ENCODE measurements around the gene BRS3.

The BRS3 gene

GRCh38 chrX:136453771-136454170, 34.0 kb upstream of the BRS3 start:
- no peak for TF ChIP-seq CTCF (IDR thresholded peaks at IDR 0.05)

GRCh38 chrX:136456133-136456532, 31.6 kb upstream of the BRS3 start:
- no peak for TF ChIP-seq CTCF (IDR thresholded peaks at IDR 0.05)

- no peak for TF ChIP-seq CTCF (IDR thresholded peaks at IDR 0.05)
Measured at GRCh38 chrX:136457303-136457917, 30.3 kb upstream of the BRS3 start.

- no peak for TF ChIP-seq CTCF (IDR thresholded peaks at IDR 0.05)
Measured at GRCh38 chrX:136464589-136464988, 23.2 kb upstream of the BRS3 start.

- no peak for TF ChIP-seq CTCF (IDR thresholded peaks at IDR 0.05)
Measured at GRCh38 chrX:136467303-136467702, 20.4 kb upstream of the BRS3 start.

- TF ChIP-seq CTCF (IDR thresholded peaks at IDR 0.05), result no peak
Measured at GRCh38 chrX:136468391-136469103, 19.2 kb upstream of the BRS3 start.

GRCh38 chrX:136473663-136474062, 14.1 kb upstream of the BRS3 start:
- no peak for TF ChIP-seq CTCF (IDR thresholded peaks at IDR 0.05)

Measured in LNCAP (cell line).